Tibial artery (tissue), 4 donors: ENCODE measurements around the gene TSC22D1.
A peak's percentile ranks its signal among the peaks of the same experiment; 100 is the strongest.

Source experiments
- DNase-seq, 2 donors: peaks; one replicate each; pipeline ENCODE4 v3.0.0-alpha.2; 2019
- H3K27ac ChIP-seq, 2 donors: fragments of 200-600 bp; sonication (generic) in 1 of 2; 1 replicate in 1 of 2; 2 replicates in 1 of 2; pipeline ENCODE4 v1.5.1; 2018 to 2019; ENCODE audit warnings: mild to moderate bottlenecking in 1 of 2
- H3K27me3 ChIP-seq, 2 donors: fragments of 200-600 bp; sonication (generic) in 1 of 2; one replicate each; pipeline versions ENCODE4 v1.5.1 to v1.6.0; 2016 to 2019
- H3K36me3 ChIP-seq, 3 donors: fragments of 200-600 bp; sonication (generic) in 2 of 3; one replicate each; pipeline ENCODE4 v1.5.1; 2016 to 2019; ENCODE audit warnings: mild to moderate bottlenecking in 2 of 3
- H3K4me1 ChIP-seq, 4 donors: fragments of 200-600 bp; sonication (generic) in 2 of 4; 1 replicate in 3 of 4; 2 replicates in 1 of 4; pipeline ENCODE4 v1.5.1; 2016 to 2019
- H3K4me3 ChIP-seq, 2 donors: fragments of 200-600 bp; sonication (generic) in 1 of 2; 1 replicate in 1 of 2; 2 replicates in 1 of 2; pipeline ENCODE4 v1.5.1; 2018 to 2019; ENCODE audit warnings: mild to moderate bottlenecking in 2 of 2
- H3K9me3 ChIP-seq, 3 donors: fragments of 200-600 bp; sonication (generic) in 1 of 3; one replicate each; pipeline ENCODE4 v1.5.1; 2016 to 2019
- intact Hi-C: fragments of 100-400 bp; cut with DNase I; formaldehyde crosslinking; loops from one replicate; pipeline ENCODE4 v1.15.0; 2023; ENCODE audit warnings: low total_unique reads
- TF ChIP-seq, protein P1 (sequence below), 2 experiments: fragments of 200-600 bp in 1 of 2; fragments of 450-650 bp in 1 of 2; IDR thresholded peaks; one replicate each; pipeline ENCODE4 v1.5.1; 2017 to 2019; ENCODE audit warnings: antibody characterized with exemption in 2 of 2, mild to moderate bottlenecking in 1 of 2, moderate library complexity in 1 of 2

TSC22D1 gene

DNA sequence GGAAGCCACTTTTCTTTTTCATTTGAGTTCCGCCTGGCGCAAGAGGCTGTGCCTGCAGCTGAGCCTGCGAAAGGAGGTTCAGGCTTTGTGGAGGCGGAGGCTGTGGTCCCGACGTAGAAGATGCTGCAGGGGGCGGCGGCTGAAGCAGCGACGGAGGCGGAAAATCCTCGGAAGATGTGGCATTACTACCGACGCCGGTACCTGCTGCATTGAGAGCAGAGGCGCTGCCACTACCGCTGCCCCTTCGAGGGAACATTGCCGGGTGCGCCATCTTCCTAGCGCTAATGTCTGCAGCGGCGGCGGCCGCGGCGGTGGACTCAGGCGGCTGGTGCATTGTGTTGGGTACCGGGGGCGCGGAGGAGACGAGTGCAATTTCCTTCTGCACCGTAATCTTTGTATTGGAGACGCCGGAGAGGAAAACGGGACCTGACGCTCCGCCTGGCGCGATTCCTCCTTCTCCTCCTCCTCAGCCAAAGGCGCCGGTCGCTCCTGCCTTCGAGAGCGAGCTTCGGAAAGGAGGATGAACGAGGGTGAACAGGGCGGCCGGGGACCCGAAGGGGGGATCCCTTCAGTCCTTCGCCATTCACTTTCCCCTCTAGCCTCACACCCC, at the start of gene TSC22D1:
Gene TSC22D1 (minus strand): TSS at position 590 of the 610 bp plus-strand sequence. CDS start 256 bp downstream, at position 334.
- peak within 1 kb of the TSS; percentile 87 to 98 for H3K4me3 ChIP-seq
- intact Hi-C loops = loop anchor here (10.0 kb wide), 3 partner anchors 91 to 329 kb away; no protein-coding TSS in a partner anchor
- peaks cover 0 to 47% (median 23%) of the 10 kb centered on the region in 4 donors for H3K4me1 ChIP-seq
- DNase-seq = peak; percentile 43 to 73
- TF ChIP-seq, protein P1, sequence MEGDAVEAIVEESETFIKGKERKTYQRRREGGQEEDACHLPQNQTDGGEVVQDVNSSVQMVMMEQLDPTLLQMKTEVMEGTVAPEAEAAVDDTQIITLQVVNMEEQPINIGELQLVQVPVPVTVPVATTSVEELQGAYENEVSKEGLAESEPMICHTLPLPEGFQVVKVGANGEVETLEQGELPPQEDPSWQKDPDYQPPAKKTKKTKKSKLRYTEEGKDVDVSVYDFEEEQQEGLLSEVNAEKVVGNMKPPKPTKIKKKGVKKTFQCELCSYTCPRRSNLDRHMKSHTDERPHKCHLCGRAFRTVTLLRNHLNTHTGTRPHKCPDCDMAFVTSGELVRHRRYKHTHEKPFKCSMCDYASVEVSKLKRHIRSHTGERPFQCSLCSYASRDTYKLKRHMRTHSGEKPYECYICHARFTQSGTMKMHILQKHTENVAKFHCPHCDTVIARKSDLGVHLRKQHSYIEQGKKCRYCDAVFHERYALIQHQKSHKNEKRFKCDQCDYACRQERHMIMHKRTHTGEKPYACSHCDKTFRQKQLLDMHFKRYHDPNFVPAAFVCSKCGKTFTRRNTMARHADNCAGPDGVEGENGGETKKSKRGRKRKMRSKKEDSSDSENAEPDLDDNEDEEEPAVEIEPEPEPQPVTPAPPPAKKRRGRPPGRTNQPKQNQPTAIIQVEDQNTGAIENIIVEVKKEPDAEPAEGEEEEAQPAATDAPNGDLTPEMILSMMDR (IDR thresholded peaks at IDR 0.05) = peak in 1 of 2 experiments; percentile 6
- H3K36me3 ChIP-seq = no peaks in the 10 kb centered on the region
- H3K27ac ChIP-seq = peak within 1 kb of the TSS; percentile 98
- no peaks in the 10 kb centered on the region for H3K27me3 ChIP-seq
- no peaks in the 10 kb centered on the region for H3K9me3 ChIP-seq

DNA sequence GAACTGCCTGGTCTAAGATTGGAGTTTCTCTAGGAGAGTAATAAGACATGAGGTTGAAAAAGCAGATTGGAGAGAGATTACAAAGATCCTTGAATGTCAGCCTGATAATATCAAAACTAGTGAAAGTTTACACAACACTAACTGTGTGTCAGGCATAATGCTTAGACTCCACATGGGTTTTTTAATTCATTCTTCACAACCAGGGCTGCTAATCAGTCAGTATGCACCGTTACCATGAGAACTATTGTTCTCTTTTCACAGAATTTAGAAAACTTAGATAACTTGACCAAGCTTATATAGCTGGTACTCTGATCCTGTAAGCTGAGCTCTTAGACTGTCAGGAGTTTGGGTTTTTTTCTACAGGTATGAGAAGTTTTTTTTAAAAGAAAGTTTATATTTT, 46.6 kb upstream of the TSC22D1 start:
- intact Hi-C loops = no loop called here
- Histone ChIP-seq H3K27ac (no peak overlapping the region), H3K27me3 (no peaks in the 10 kb centered on the region), H3K36me3 (no peaks in the 10 kb centered on the region), H3K9me3 (no peaks in the 10 kb centered on the region), H3K4me1 (peaks cover 0 to 6% (median 0%) of the 10 kb centered on the region in 4 donors), H3K4me3 (no peak overlapping the region)
- no peak for DNase-seq
- TF ChIP-seq, protein P1 (IDR thresholded peaks at IDR 0.05) = no peak

DNA sequence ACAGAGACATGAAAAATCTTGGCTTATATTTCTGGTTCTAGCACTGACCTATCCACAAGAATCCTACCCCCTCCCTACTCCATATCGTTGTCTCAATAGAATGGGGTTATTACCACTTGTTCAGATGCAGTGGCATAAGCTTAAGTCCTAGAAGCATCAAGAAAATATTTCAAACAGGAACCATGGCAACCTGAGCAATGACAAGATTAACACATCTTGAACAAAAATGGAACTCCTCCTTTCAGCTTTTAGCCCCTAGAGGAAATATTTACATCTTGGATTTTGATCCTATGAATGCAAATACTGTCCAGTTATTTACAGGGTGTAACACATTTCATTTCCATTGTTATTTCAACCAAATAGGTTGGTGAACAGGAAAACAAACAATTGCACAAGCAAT, 46.1 kb upstream of the TSC22D1 start:
- no peak for DNase-seq
- Histone ChIP-seq H3K27me3 (no peaks in the 10 kb centered on the region), H3K27ac (no peak overlapping the region), H3K9me3 (no peaks in the 10 kb centered on the region), H3K4me1 (peaks cover 0 to 6% (median 0%) of the 10 kb centered on the region in 4 donors), H3K36me3 (no peaks in the 10 kb centered on the region), H3K4me3 (no peak overlapping the region)
- intact Hi-C loops = no loop called here
- TF ChIP-seq, protein P1 (IDR thresholded peaks at IDR 0.05) = no peak

DNA sequence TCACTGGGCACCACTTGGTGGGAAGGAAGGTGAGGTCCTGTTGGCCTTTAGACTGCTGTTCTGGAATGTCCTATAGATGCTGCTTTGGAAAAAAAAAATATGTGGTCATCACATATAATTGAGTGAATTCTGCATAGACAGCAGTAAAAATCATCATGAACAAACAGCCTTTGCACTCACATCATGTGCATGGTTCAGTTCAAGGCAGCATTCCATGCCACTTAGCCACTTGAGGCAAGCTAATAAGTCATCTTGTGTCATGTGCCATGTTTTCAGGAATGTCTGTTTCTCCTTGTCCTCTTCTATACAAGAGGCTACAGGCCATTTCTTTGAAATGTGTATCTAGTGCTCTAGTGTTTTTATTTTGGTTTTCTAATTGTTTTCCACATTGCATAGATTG, 43.9 kb upstream of the TSC22D1 start:
- no peak overlapping the region for H3K27ac ChIP-seq
- no peaks in the 10 kb centered on the region for H3K36me3 ChIP-seq
- DNase-seq = no peak
- no peak overlapping the region for H3K4me3 ChIP-seq
- TF ChIP-seq, protein P1 (IDR thresholded peaks at IDR 0.05) = no peak
- H3K4me1 ChIP-seq = peaks cover 0 to 6% (median 0%) of the 10 kb centered on the region in 4 donors
- H3K27me3 ChIP-seq = no peaks in the 10 kb centered on the region
- no peaks in the 10 kb centered on the region for H3K9me3 ChIP-seq
- intact Hi-C loops = no loop called here

DNA sequence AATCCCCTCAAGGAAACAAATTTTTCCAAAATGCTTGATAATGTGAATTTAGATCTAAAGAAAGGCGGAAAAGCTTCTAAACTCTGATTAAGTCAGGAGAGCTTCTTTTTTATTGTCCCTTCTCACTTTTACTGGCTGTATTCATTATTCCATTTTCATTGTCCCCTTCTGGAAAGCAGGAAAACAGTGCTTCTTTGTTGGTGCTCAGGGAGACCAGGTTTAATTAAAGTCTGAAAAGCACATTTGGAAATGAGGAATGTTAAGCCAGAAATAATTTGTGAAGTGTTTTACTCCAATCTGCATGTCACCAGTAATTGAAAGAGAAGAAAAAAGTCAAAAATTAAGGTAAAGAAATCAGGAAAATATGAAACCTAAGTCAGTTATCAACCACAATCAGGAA, 43.5 kb upstream of the TSC22D1 start:
- TF ChIP-seq, protein P1 (IDR thresholded peaks at IDR 0.05) = no peak
- intact Hi-C loops = no loop called here
- H3K27me3 ChIP-seq = no peaks in the 10 kb centered on the region
- no peak overlapping the region for H3K27ac ChIP-seq
- H3K36me3 ChIP-seq = no peaks in the 10 kb centered on the region
- H3K9me3 ChIP-seq = no peaks in the 10 kb centered on the region
- H3K4me1 ChIP-seq = peaks cover 0 to 6% (median 0%) of the 10 kb centered on the region in 4 donors
- no peak overlapping the region for H3K4me3 ChIP-seq
- DNase-seq = no peak
